Erythroblast (primary cell): ENCODE results near the gene SRSF5.

ENCODE experiments used
- GATA1 ChIP-seq: IDR thresholded peaks from 2 replicates; pipeline ENCODE4 v1.6.1; 2011; ENCODE audit warnings: low read depth, mild to moderate bottlenecking, control low read depth, low read length, moderate library complexity
- POLR2A ChIP-seq: IDR thresholded peaks from 2 replicates; pipeline ENCODE4 v1.6.1; 2011; ENCODE audit warnings: mild to moderate bottlenecking, low read length

DNA sequence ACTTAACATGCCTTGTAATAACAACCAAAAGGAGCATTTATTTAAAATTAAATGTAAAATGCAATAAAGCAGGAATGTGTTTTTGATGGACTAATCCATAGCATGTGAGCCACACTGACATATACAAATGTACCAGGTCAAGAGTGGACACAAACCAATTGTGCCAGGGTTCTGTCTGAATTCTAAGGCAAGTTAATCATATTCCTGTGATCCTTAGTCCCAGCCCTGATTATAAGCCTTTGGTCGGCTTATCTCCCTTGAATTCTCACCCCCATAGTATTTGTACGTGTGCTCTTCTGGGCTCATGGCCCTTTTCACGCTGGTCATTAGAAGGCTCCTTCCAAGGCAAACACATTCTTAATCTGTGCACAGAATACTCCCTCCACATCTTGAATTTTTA is 10.6 kb upstream of the SRSF5 start:
- TF ChIP-seq POLR2A (no peak), GATA1 (no peak)
